ENCODE data around the gene ENDOV.
A peak's percentile ranks its signal among the peaks of the same experiment; 100 is the strongest.

The ENDOV gene

DNA sequence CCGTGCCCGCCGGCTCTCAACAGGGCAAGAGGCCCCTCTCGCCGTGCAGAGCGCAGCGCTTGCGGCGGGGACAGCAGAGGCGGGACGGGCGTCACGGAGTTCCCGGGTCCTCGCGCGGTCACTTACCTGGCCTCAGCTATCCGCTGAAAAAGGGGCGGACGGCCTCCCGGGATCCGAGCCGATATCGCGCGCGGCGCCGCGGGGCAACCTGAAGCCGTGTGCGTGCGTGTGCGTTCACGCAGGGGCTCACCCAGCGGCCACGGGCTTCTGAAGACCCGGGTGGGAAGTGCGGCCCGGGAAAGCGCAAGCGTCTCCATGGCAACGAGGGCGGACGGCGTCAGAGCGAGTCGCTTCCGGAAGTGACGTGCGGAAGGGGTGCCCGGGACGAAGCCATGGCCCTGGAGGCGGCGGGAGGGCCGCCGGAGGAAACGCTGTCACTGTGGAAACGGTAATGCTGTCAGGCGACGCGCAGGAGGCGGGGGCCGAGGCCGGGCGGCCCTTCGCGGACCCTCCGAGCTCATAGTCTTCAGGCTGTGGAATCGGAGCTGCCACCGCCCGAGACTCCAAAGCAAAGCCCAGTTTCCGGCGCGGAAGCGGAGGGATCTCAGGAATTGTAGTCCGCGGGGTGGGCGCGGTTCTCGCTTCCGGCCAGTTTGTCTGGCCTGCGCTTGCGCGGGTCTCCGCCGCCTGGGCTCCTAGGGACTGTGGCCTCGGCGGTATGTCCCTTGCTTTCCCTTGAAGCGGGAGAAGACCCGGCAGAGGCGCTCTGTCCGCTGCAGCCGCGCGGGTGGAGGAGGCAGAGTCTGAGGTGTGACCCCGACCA, at the start of gene ENDOV:
ENDOV (plus strand) TSS at position 365 of the 823 bp plus-strand sequence; CDS start at position 393, 28 bp downstream.
- peak; percentile 92 for DNase-seq (ENCODE audit: low spot score)

GRCh38 chr17:80365983-80366382, 49.0 kb upstream of the ENDOV start:
- no peak for DNase-seq (ENCODE audit: low spot score)

GRCh38 chr17:80367503-80367902, 47.5 kb upstream of the ENDOV start:
- no peak for DNase-seq (ENCODE audit: low spot score)

DNA sequence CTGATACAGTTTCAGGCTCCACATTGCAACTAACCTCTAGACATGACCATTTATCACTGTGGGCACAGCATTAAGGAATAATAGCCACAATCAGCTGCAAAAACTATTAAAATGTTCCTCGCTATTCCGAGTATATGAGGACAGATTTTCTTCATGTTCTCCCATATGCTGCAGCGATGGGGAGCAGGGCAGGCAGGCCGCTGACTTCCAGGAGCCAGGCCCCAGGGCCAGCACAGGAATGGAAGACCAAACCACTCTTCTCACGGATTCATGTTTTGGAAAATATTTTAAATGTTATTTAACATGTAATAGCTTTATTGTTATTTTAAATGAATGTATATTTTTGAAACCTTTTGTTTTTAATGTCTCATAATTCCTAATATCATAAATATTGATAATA, 43.8 kb upstream of the ENDOV start:
- no peak for DNase-seq (ENCODE audit: low spot score)

DNA sequence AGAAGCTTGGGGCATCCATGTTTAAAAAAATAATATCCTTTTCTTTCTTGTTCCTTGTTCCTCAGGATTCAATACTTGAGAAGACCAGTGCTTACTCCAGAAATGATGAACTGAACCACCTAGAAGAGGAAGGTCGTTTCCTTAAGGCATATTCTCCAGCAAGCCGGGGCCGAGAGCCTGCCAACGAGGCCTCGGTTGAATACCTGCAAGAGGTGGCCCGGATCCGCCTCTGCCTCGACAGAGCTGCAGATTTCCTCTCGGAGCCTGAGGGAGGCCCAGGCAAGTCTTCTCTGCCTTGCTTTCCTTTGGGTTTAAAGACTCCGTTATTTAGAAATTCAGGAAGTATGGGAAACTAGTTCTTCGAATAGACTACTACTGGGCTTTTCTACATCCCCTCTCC, 42.5 kb upstream of the ENDOV start:
- no peak for DNase-seq (ENCODE audit: low spot score)

DNA sequence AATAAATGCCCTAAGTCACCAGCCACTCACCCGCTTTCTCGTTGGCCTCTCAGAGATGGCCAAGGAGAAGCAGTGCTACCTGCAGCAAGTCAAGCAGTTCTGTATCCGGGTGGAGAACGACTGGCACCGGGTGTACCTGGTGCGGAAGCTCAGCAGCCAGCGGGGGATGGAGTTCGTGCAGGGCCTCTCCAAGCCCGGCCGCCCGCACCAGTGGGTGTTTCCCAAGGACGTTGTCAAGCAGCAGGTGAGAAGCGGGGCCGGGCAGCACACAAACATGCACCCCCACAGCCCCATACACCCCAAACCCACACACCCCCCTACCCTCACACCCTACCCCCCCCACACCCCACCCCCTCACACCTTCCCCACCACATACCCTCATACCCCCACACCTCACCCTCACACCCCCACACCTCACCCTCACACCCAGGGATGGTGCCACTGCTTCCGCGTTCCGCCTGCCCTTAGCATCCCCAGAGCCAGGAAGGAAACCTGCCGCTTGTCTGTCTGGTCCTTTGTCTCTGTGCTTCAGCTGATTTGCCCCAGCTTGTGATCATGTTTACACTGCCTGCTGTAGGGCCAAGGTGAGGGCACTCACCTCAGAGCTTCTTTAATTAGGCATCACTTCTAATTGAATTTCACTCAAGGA, 41.9 kb upstream of the ENDOV start:
- DNase-seq (ENCODE audit: low spot score): no peak

GRCh38 chr17:80374039-80374731, 40.8 kb upstream of the ENDOV start:
- no peak for DNase-seq (ENCODE audit: low spot score)

DNA sequence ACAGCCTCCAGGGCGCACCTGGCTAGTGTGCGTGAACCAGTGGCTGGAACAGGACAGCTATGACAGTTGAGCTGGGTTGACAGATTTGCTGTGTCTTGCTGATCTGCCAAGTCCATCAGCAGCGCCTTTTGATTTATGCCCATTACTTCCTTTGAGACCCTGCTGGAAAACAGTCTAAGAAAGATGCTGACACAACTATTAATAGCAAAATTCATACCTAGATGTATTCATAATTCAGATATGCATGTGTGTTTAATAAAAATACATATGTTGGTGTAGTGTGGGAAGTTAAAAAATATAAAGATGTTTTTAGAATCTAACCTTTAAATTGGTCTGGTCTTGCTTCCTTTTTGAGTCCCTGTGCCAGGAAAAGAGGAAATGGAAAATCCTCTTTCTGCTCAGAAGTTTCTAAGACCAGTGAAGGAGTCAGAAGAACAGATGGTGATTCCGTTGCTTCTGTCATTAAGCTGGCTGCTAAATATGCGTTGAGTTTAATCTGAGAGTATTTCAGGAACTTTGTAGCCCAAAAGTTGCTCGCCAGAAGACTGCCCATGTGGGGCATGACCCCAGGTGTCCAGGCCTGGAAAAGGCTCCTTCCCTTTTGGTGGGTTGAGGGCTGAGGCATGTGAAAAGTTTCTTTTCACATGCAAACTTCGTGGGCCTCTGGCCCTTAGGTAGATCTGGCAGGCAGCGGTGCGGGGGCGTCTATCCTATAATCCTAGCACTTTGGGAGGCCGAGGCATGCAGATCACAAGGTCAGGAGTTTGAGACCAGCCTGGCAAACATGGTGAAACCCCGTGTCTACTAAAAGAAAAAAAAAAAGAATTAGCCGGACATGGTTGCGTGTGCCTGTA, 40.0 kb upstream of the ENDOV start:
- no peak for DNase-seq (ENCODE audit: low spot score)

- no peak for DNase-seq (ENCODE audit: low spot score)
Observed at GRCh38 chr17:80376531-80376930, 38.4 kb upstream of the ENDOV start.

DNA sequence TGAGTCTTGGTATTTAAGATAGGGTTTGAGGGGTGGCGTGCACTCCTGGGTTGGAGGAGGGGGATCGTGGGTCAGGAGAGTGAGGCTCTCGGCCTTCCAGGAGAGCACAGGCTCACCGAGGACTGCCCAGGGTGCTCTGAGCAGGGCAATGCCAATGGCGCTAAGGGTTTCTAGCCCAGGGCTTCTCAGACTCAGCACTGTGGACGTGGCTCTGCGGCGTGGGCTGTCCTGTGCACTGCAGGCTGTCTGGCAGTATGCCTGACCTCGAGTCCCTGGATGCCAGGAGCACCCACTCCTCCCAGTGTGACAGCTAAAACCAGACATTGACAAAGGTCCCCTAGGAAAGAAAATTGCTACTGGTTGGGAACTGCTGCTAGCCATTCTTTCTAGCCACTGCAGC, 37.2 kb upstream of the ENDOV start:
- DNase-seq (ENCODE audit: low spot score): no peak

DNA sequence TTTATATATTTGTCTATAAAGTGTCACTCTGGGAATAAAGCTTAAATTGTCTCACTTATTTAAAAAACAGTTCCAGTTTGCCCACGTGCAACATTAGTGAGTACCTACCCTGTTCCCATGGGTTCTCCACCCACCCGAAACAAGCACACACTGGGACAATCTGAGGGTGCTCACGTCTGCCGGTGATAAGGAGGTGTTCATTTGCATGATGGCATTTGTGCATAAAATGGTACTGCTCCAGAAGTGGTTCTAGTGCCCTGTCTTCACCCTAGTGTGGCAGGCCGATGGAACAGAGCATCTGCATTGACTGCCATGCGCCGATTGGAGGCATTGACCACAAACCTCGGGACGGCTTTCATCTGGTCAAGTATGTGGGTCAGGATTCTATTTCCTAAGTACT, 35.6 kb upstream of the ENDOV start:
- no peak for DNase-seq (ENCODE audit: low spot score)

DNA sequence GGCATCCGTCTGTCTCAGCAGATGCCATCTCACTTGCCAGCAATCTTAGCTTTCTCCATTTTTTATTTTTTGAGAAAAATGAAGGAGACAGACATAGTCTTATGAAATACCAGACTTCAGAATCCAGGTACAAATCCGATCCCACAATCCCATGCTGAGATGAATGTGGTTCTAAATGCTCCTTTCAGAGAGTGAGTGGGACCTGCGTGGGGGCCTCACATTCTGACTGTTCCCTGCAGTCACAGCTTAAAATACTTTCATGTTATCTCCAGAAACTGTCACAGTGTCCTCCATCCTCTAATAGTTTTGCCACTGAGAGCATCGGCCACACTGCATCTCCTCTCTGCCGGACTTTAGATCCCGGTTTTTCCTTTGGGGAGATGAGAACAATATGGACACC, 34.9 kb upstream of the ENDOV start:
- DNase-seq (ENCODE audit: low spot score): no peak

DNA sequence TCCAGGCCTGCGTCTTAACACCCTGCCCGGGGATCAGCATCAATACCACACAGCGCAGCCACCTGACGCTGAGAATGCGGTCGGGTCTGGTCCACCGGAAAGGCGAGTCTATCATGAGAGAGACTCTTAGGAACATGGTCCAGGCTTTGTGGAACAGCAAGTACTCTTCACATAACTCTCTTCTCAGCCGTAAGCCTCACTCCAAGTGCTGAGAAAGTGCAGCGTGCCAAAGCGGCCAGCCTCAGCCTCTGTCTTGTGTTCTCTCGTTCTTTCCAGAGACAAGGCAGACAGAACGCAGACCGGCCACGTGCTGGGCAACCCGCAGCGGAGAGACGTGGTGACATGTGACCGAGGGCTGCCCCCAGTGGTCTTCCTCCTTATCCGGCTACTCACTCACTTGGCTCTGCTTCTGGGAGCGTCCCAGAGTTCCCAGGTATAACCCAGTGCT, 34.4 kb upstream of the ENDOV start:
- no peak for DNase-seq (ENCODE audit: low spot score)

DNA sequence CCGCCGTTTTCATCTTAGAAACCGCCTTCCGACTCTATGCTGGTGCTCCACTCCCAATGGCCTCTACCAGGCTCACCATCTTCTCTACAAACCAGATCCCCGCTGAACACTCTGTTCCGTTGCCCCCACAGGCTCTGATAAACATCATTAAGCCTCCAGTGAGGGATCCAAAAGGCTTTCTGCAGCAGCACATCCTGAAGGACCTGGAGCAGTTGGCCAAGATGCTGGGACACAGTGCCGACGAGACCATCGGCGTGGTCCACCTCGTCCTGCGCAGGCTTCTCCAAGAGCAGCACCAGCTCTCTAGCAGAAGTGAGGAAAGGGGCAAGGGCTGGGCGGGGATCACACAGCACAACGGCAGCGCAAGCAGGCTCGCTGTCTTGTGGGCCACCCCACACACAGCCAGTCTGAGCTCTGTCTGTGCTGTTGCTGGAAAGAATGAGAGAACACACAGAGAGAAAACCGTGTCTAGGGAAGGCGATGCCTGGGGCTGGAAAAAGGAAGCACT, 33.5 kb upstream of the ENDOV start:
- no peak for DNase-seq (ENCODE audit: low spot score)

DNA sequence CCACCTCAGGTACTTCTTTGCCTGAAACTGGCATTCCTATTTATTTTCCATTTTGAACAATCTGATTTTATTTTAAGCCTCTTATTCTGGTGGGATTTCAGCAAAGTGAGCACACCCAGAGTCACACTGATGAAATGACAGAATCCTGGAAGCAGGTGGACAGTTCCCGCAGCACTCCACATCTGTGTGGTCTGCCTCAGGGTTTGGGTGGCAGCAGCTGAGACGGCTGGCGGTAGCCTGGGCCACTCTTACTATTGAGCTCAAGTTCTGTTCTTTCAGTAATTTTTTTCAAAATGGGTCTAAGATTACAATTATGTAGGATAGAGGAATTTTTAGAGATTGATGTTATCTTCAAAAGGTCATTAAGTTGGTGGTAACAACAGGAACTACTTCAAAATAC, 32.5 kb upstream of the ENDOV start:
- no peak for DNase-seq (ENCODE audit: low spot score)

GRCh38 chr17:80382956-80383355, 32.0 kb upstream of the ENDOV start:
- no peak for DNase-seq (ENCODE audit: low spot score)

DNA sequence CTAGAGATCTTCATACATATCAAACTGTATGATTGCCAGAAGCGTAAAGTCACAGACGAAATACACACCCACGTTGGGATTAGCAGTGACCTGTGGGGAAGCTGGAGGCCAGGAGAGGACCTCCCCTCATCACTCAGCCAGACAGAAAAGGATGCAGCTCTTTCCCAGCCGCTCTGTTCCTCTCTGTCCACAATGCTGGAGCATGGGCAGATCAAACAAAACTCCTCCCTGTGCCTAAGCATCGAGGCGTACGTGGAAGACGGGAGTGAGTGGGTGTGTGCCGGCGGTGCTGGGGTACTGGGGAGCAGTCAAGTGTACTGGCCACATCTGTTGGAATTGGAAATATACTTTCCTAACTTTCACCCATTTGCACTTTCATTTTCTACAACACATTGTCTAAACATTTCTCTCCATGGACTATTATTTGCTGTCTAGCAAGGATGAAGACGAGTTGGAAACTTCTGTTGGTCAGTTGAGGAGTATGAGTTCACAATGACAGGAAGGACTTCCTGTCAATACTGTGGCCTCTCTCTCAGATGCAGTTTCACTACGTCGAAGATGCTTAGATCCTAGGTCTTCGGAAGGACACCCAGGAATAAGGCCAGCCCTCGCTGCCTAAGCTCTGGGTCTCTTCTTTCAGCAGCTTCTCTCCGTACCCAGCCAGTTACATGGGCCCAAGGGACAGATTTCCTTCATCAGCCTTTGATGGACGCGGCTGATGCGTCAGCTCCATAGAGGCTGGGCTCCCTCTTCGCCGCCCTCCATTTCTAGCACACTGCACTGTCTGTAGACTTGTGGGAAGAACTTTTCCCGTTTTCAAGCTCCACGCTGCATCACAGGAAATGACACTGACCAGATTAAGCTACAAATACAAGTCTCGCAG, 30.6 kb upstream of the ENDOV start:
- no peak for DNase-seq (ENCODE audit: low spot score)

GRCh38 chr17:80385046-80385445, 29.9 kb upstream of the ENDOV start:
- no peak for DNase-seq (ENCODE audit: low spot score)

DNA sequence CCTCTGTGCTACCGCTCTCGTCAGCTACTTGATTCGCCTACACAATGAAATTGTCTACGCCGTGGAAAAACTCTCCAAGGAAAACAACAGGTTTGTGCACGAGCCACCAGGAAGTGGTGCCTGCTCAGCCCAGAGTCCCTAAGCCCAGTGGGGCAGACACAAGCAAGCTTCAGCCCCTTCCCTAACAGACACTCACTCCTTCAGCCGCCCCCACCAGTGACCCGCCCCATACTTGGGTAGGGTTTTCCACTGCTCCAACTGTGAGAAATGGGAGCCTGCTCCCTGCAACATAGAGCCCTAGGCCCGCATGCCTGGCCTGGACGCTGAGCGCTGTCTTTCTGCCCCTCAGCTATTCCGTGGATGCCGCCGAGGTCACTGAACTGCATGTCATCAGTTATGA, 28.6 kb upstream of the ENDOV start:
- DNase-seq (ENCODE audit: low spot score): no peak

DNA sequence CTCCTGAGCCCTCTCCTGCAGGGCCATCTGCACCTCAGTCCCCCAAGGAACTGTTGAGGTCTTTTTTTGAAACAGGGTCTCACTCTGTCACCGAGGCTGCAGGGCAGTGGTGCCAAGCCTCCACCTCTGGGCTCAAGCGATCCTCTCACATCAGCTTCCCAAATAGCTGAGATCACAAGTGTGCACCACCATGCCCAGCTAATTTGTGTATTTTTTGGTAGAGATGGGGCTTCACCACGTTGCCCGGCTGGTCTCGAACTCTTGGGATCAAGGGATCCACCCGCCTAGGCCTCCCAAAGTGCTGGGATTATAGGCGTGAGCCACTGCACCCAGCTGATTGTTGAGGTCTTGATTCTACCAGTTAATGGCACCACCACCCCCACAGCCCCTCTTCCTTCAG, 27.9 kb upstream of the ENDOV start:
- no peak for DNase-seq (ENCODE audit: low spot score)

DNA sequence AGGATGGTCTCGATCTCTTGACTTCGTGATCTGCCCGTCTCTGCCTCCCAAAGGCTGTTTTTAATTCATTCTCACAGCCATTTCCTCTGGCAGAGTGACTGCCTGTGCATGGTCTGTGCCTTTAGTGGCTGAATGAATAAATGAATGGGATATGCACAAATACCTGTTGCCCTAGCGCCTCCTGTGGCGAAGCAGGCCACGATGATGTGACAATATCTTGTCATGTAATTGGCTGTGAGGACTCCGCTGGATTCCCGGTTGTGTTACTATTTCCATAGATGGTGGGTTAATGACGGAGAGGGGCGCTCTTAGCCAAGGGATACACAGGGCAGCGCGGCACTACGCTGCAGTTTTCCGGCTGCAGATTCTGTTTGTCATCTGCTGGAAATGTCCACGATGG, 26.8 kb upstream of the ENDOV start:
- DNase-seq (ENCODE audit: low spot score): no peak
